Gastroesophageal sphincter (tissue), 3 donors: ENCODE results near the gene WNT1.

Experiments
- CTCF ChIP-seq, 4 experiments: fragments of 200-600 bp in 2 of 4; fragments of 450-650 bp in 2 of 4; sonication (generic) in 1 of 4; IDR thresholded peaks; one replicate each; pipeline ENCODE4 v1.5.1; 2017 to 2019; ENCODE audit warnings: antibody characterized with exemption in 4 of 4, mild to moderate bottlenecking in 2 of 4, moderate library complexity in 2 of 4
- EP300 ChIP-seq: sonication (generic); formaldehyde crosslinking; IDR thresholded peaks from one replicate; pipeline ENCODE4 v1.6.1; 2017; ENCODE audit warnings: antibody characterized with exemption, mild to moderate bottlenecking
- POLR2A ChIP-seq, 2 donors: fragments of 450-650 bp; IDR thresholded peaks; one replicate each; pipeline ENCODE4 v1.6.1; 2017; ENCODE audit warnings: antibody characterized with exemption in 2 of 2, mild to moderate bottlenecking in 2 of 2, moderate library complexity in 1 of 2
- POLR2AphosphoS5 ChIP-seq: sonication (generic); formaldehyde crosslinking; IDR thresholded peaks from one replicate; pipeline ENCODE4 v1.6.1; 2017; ENCODE audit warnings: antibody characterized with exemption

GRCh38 chr12:48965298-48965838 lies 12.8 kb upstream of the WNT1 start:
- no peak for TF ChIP-seq POLR2A (IDR thresholded peaks at IDR 0.05)
- no peak for TF ChIP-seq POLR2AphosphoS5
- TF ChIP-seq CTCF (IDR thresholded peaks at IDR 0.05), result peak in 1 of 4 experiments; percentile 11
- TF ChIP-seq EP300, result no peak
